RPMI8226 (cell line): ENCODE results near the gene MAPK8IP1.

Source experiments
- DNase-seq: peaks from one replicate; pipeline ENCODE4 v3.0.0-alpha.2; 2015

The MAPK8IP1 gene

GRCh38 chr11:45860348-45860747 is 25.1 kb upstream of the MAPK8IP1 start:
- DNase-seq: no peak

GRCh38 chr11:45860764-45861510 is 24.5 kb upstream of the MAPK8IP1 start:
- DNase-seq: no peak

- no peak for DNase-seq
These were observed 21.4 kb upstream of the MAPK8IP1 start for GRCh38 chr11:45864041-45864440.

DNA sequence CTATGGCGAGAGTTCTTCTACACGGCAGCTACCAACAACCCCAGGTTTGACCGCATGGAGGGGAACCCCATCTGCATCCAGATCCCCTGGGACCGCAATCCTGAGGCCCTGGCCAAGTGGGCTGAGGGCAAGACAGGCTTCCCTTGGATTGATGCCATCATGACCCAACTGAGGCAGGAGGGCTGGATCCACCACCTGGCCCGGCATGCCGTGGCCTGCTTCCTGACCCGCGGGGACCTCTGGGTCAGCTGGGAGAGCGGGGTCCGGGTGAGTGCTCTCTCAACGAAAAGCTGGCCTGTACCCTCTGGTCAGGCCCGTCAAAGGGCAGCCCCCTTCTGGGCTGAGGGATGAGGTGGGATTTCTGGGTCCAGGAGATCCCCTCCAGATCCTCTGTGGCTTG is 15.9 kb upstream of the MAPK8IP1 start:
- no peak for DNase-seq

DNA sequence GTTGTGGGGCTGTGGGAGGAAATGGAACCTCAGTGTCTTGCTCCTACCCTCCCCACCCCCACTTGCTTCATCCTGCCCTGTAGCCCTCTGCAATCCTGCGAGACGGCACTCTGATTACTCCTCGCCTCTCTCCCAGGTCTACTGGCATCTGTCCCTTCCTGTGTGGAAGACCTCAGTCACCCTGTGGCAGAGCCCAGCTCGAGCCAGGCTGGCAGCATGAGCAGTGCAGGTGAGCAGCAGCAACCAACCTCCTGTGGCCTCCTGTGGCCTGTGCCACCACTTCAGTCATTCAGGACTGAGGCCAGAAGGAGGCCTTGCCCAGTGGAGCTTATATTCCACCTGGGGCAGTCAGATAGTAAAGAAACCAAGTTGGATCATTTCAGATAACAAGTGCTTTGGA is 14.7 kb upstream of the MAPK8IP1 start:
- DNase-seq: no peak

GRCh38 chr11:45871638-45872037 is 13.8 kb upstream of the MAPK8IP1 start:
- DNase-seq: no peak

DNA sequence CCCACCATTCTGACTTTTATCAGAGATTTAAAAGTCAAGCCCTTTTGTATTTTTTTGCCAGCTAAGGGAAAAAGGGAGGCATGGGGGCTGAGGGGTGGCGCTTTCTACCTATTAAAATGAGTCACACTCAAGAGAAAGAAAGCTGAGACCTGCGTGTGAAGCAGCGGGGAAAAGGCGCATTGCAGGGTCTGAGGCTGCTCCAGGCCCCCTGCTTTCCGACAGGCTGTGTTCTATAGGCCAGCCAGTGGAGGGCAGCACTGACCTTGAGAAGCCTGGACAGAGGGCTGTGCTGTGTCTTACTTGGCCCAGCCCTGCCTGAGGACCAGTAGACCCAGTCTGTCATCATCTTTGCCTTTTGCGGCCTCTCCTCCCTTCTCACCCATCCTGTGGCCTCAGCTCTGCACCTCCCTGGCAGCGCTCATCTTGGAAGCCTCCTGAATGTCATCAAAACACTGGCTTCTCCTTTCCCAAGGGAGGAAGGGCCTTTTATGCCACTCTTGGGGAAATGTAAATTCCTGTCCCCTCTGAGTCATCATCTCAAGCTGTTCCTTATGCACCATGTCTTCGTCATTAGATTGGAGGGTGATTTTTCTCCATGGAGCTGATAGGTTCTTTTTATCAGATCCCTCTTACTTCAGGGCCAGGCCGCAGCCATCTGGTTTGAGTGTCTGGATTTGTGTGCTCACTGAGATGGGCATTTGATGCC is 12.6 kb upstream of the MAPK8IP1 start:
- DNase-seq: peak; percentile 23

DNA sequence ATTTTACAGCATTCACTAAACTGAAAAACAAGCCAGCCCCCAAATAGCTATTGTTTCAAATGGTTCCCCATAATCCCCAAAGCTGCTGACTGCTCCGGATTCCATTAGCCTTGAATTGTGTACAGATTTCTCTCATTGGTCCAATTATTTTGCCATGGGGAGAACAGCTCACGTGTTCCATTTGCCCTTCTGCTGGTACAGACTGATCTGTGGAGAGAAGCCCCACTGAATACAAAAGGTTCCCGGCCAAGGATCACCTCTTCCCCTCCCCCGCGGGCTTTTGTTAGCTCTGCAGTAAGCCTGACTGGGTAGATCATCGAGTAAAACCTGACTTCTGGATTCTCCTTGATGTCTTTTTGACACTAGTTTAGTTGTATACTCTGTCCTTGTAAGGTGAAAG is 9.1 kb upstream of the MAPK8IP1 start:
- DNase-seq: no peak

GRCh38 chr11:45877221-45877620 is 8.2 kb upstream of the MAPK8IP1 start:
- DNase-seq: no peak

DNA sequence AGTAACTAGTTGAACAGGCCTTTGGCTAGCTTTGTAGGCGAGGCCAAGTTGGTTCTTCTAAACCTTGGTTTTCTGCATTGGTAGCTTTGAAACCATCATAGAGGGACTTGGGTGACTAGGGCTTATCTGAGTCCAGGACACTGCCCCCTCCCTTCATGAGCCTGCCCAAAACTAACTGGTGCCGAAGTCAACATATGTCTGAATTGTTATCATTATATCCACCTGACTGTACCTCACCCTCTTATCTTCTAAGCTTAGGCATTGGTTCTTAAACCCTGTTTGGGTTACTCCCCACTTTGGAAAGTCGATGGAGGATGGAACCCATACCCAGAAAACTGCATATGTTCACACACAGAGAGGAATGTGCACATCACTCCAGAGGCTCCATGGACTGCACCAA is 7.6 kb upstream of the MAPK8IP1 start:
- no peak for DNase-seq

DNA sequence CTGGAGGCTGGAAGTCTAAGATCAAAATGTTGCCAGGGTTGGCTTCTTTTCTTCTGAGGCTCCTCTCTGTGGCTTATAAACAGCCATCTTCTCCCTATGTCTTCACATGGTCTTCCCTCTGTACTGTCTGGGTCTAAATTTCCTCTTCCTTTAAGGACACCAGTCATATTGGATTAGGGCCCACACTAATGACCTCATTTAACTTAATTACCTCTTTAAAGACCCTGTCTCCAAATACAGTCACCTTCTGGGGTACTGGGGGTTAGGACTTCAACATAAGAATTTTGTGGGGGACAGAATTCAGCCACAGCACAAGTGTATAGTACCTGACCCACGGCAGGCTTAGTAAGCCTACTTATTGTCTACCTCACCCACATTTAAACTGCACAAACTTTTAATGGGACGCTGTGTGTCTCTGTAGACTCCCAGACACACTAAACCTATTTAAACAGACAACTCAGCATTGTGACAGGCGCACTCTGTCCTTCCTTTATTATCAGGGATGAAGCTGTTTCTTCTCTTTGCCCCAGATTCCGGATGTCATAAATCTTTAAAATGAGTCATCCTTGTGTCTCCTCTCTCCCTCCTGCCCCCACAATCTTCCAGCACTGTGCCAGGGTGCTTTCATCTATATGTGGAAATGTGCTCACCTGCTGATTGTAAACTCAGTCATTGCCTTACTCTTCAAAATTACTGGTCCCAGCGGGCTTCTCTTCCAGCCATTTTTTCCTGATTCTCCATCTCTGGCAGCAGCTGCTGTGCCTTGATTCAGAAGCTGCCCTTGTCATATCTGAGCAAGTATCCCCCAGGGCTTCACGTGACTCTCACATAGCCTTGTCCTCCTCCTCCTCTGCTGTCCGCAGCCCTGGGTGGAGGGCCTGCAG is 5.4 kb upstream of the MAPK8IP1 start:
- DNase-seq: no peak

GRCh38 chr11:45880772-45881570 is 4.5 kb upstream of the MAPK8IP1 start:
- DNase-seq: no peak

DNA sequence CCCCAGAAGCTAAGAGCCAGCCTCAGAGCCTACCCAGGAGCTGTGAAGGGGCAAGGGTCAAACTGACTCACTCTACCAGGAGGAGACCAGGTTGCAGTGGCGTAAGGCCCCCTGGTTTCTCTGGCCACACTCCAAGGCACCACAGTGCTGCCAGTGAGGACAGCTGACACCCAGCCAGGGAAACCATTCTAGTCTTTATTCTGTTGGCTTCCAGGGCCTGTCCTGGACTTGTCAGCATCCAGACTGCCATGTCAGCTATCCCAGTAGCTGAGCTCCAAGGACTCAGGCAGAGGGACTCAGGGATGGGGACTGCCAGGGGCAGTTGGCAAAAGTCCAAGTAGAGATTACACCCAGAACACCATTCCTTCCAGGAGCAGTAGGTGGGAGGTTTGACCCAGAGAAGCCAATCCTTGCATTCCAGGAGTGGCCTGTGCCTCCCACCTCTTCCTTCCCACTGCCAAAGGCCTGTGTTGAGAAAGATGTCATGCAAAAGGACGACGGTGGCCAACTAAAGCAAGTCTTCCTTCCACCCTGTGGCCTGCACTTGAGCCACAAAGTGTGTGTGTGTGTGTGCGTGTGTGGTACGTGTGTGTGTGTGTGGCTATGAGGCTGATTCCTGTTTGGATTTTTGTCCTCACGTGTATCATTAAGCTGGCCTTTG is 3.6 kb upstream of the MAPK8IP1 start:
- DNase-seq: no peak

GRCh38 chr11:45884596-45885185 is 760 bp upstream of the MAPK8IP1 start:
- no peak for DNase-seq

GRCh38 chr11:45885921-45886721 is 670 bp downstream of the MAPK8IP1 start:
- DNase-seq: no peak

DNA sequence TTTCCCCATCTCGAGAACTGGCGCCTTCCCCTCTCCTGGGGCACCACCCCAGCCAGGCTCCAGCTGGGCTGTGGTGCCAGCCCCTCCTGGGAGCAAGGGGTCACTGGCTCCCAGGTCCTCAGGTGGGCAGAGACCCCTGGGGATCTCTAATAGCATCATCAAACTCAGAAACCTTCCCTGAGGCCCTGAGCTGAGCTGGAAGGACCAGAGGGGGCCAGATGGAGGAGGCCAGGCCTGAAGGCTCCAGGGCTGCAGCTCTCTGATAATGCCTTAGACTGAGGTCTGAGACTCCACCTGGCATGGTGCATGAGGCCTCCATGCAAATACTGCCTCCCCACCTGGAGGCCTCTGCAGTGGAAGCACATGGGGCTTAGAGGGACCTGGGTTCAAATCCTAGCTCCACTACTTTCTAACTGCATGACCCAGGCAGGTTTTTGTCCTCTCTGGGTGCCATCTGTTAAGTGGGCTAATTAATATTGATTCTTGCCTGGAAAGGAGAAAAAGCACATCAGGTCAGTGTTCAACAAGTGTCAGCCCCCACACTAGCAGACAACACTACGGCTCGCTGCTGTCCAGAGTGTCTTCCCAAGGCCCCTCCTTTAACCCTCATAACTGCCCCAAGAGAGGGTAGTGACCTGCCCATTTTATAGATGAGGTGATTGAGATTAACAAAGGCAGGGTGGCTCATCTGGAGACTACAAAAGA is 1.5 kb downstream of the MAPK8IP1 start:
- no peak for DNase-seq

- DNase-seq: no peak
These were observed 2.1 kb downstream of the MAPK8IP1 start for GRCh38 chr11:45887587-45887986.

- no peak for DNase-seq
These were observed 4.1 kb downstream of the MAPK8IP1 start for GRCh38 chr11:45889555-45889954.

GRCh38 chr11:45889966-45890365 is 4.5 kb downstream of the MAPK8IP1 start:
- DNase-seq: no peak

GRCh38 chr11:45890886-45891550 is 5.6 kb downstream of the MAPK8IP1 start:
- no peak for DNase-seq
